Hepatocyte (in vitro differentiated cells): ENCODE results near the gene CLEC16A. TPM values are rescaled to one million over a fixed set of nuclear protein-coding genes. Genes with fewer than 3 reads are reported as not detected.

Source experiments
- DNase-seq: peaks from one replicate; pipeline ENCODE4 v3.0.0-alpha.2; 2016; ENCODE audit warnings: low spot score
- H2AFZ ChIP-seq: fragments of 200-600 bp; sonication (generic); 2 replicates; pipeline ENCODE4 v1.6.0; 2016; ENCODE audit warnings: antibody characterized with exemption, mild to moderate bottlenecking
- H3K27ac ChIP-seq: fragments of 200-600 bp; sonication (generic); 2 replicates; pipeline ENCODE4 v1.5.1; 2016; ENCODE audit warnings: mild to moderate bottlenecking
- H3K27me3 ChIP-seq: fragments of 200-600 bp; sonication (generic); 2 replicates; pipeline ENCODE4 v1.6.1; 2016
- H3K36me3 ChIP-seq: fragments of 200-600 bp; sonication (generic); replicated peaks from 2 replicates; pipeline ENCODE4 v1.5.1; 2016; ENCODE audit warnings: low read depth; ENCODE audit not compliant: insufficient read depth
- H3K4me1 ChIP-seq: fragments of 200-600 bp; sonication (generic); 2 replicates; pipeline ENCODE4 v1.5.1; 2016; ENCODE audit warnings: mild to moderate bottlenecking, moderate library complexity; ENCODE audit not compliant: insufficient read depth
- H3K4me2 ChIP-seq: fragments of 200-600 bp; sonication (generic); 2 replicates; pipeline ENCODE4 v1.6.0; 2016
- H3K4me3 ChIP-seq: fragments of 200-600 bp; sonication (generic); 2 replicates; pipeline ENCODE4 v1.5.1; 2016; ENCODE audit warnings: mild to moderate bottlenecking
- H3K79me2 ChIP-seq: fragments of 200-600 bp; sonication (generic); 2 replicates; pipeline ENCODE4 v1.6.0; 2017; ENCODE audit warnings: mild to moderate bottlenecking
- H3K9me2 ChIP-seq: fragments of 200-600 bp; sonication (generic); replicated peaks from 2 replicates; pipeline ENCODE4 v1.6.0; 2017; ENCODE audit warnings: mild to moderate bottlenecking; ENCODE audit not compliant: insufficient read depth
- H3K9me3 ChIP-seq: fragments of 200-600 bp; sonication (generic); 2 replicates; pipeline ENCODE4 v1.5.1; 2016; ENCODE audit warnings: low read depth, mild to moderate bottlenecking
- H4K20me1 ChIP-seq: fragments of 200-600 bp; sonication (generic); 2 replicates; pipeline ENCODE4 v1.6.0; 2016; ENCODE audit warnings: mild to moderate bottlenecking; ENCODE audit not compliant: insufficient read depth, poor library complexity, severe bottlenecking
- EZH2 ChIP-seq: fragments of 200-600 bp; sonication (generic); IDR thresholded peaks from 2 replicates; pipeline ENCODE4 v1.6.1; 2016; ENCODE audit warnings: antibody characterized with exemption, mild to moderate bottlenecking, borderline replicate concordance
- EZH2phosphoT487 ChIP-seq: fragments of 200-600 bp; sonication (generic); IDR thresholded peaks from one replicate; pipeline ENCODE4 v1.6.1; 2018; ENCODE audit warnings: antibody characterized with exemption, mild to moderate bottlenecking, low read depth, moderate library complexity; ENCODE audit not compliant: unreplicated experiment, severe bottlenecking
- WGBS: methylation state at CpG from one replicate; pipeline ENCODE4 v1.1.6; 2016; ENCODE audit warnings: low lambda C conversion rate; ENCODE audit errors: missing lambda C conversion rate; 5-methylcytosine and 5-hydroxymethylcytosine counted together
- polyA plus RNA-seq: library from polyadenylated mRNA; unstranded; fragments of >200 nt; fragmentation: Nextera tagmentation; extraction: Ambion mirVana; gene quantifications from 2 replicates; pipeline ENCODE4 v1.2.1, GENCODE V29; 2016
- total RNA-seq: library from RNA; depleted of rRNA; stranded (reverse); fragments of >200 nt; gene quantifications from 2 replicates; pipeline ENCODE4 v1.2.3, GENCODE V29; 2014
- TF ChIP-seq, protein P1 (sequence below): fragments of 200-600 bp; sonication (generic); IDR thresholded peaks from 2 replicates; pipeline ENCODE4 v1.5.1; 2016; ENCODE audit warnings: antibody characterized with exemption, mild to moderate bottlenecking; ENCODE audit not compliant: poor library complexity

The CLEC16A gene
- total and polyA plus RNA-seq, 2 experiments from 2014 or later = 22.3 to 22.6 TPM

- Histone ChIP-seq H2AFZ (no peak overlapping the region), H3K9me3 (no peaks in the 10 kb centered on the region), H3K27me3 (no peaks in the 10 kb centered on the region), H3K79me2 (no peaks in the 10 kb centered on the region), H4K20me1 (no peaks in the 10 kb centered on the region), H3K4me1 (peaks cover 58% of the 10 kb centered on the region), H3K36me3 (no peaks in the 10 kb centered on the region), H3K9me2 (no peaks in the 10 kb centered on the region), H3K4me3 (no peak overlapping the region), H3K27ac (peak overlapping the region; percentile 75), H3K4me2 (peak overlapping the region; percentile 49)
- 76% methylated on average over 10 of the region's 10 CpGs for WGBS
- TF ChIP-seq, protein P1, sequence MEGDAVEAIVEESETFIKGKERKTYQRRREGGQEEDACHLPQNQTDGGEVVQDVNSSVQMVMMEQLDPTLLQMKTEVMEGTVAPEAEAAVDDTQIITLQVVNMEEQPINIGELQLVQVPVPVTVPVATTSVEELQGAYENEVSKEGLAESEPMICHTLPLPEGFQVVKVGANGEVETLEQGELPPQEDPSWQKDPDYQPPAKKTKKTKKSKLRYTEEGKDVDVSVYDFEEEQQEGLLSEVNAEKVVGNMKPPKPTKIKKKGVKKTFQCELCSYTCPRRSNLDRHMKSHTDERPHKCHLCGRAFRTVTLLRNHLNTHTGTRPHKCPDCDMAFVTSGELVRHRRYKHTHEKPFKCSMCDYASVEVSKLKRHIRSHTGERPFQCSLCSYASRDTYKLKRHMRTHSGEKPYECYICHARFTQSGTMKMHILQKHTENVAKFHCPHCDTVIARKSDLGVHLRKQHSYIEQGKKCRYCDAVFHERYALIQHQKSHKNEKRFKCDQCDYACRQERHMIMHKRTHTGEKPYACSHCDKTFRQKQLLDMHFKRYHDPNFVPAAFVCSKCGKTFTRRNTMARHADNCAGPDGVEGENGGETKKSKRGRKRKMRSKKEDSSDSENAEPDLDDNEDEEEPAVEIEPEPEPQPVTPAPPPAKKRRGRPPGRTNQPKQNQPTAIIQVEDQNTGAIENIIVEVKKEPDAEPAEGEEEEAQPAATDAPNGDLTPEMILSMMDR = no peak
- no peak for TF ChIP-seq EZH2
- no peak for TF ChIP-seq EZH2phosphoT487
- no peak for DNase-seq
Observed at GRCh38 chr16:11080327-11080967, 136.1 kb downstream of the CLEC16A start.

DNA sequence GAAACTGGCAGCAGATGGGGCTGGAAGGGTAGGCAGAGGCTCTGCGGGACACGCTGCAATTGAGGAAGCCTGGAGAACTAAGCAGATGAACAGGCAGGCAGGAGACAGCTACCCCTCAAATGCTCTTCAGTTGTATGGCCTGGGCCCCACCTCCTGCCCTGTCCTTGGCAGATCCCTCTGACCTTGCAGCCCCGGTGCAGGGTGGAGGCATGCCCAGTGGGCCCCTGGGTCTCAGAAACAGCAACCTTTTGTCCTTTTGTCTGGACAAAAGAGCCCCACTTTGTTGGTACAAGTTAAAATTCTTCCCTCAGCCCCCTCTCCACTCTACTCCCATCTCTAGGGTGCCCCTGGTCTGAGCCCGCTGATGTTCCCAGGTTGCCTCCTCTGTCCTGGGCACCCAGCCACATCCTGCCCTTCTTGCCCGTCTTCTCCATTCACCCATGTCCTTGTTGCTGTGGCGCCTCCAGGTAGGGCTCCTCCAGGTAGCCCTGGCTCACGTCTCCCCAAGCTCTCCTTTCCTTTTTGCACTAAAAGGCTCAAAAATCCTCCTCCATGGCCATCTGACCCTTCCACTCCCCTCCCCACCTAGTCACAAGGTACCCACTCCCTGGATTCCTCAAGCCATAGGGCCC lies 136.8 kb downstream of the CLEC16A start:
- no peaks in the 10 kb centered on the region for H3K9me3 ChIP-seq
- 97% methylated on average over 7 of the region's 7 CpGs for WGBS
- no peaks in the 10 kb centered on the region for H3K79me2 ChIP-seq
- H3K9me2 ChIP-seq = no peaks in the 10 kb centered on the region
- no peak overlapping the region for H2AFZ ChIP-seq
- no peak overlapping the region for H3K4me2 ChIP-seq
- H3K36me3 ChIP-seq = no peaks in the 10 kb centered on the region
- H3K4me1 ChIP-seq = peaks cover 53% of the 10 kb centered on the region
- no peak overlapping the region for H3K4me3 ChIP-seq
- no peaks in the 10 kb centered on the region for H3K27me3 ChIP-seq
- peak overlapping the region; percentile 75 for H3K27ac ChIP-seq
- no peak for DNase-seq
- H4K20me1 ChIP-seq = no peaks in the 10 kb centered on the region
- TF ChIP-seq EZH2 (no peak), EZH2phosphoT487 (no peak)
- TF ChIP-seq, protein P1 = no peak

DNA sequence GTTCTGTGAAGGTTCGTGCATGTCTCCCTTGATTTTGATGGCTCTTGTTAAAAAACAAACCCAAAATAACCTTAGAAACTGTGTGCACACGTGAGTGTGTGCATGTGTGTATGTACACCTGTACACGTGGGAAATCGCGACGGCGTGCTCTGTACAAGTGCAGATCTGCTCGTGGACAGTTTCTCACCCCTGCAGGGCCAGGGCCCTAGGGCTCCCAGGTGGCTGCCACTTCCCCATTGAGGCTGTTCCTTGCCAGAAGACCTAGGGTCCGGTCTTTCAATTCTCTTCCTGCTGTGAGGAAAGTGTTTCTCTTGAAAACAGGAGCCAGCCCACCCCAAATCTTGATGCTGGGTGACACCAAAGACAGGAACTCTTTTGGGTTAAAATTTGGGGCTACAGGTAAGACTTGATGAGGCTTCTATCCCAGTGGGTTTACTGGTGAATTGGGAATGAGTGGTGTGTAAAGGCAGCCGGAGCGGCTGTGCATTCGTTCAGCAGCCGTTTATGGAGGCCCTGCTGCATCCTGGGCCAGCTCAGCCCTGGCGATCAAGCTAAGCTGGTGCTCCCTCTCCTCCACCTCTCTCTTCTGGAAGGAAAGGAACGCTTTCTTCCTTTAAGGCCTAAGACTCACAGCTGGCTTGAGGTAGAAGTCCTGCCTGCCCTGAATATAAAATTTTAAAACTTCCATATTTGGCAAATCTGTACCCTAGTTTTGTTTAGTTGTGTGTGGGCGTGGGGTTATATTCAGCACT lies 137.9 kb downstream of the CLEC16A start:
- DNase-seq = no peak
- Histone ChIP-seq H3K36me3 (no peaks in the 10 kb centered on the region), H4K20me1 (no peaks in the 10 kb centered on the region), H3K4me3 (no peak overlapping the region), H3K27ac (no peak overlapping the region), H2AFZ (no peak overlapping the region), H3K9me3 (no peaks in the 10 kb centered on the region), H3K4me1 (peaks cover 49% of the 10 kb centered on the region), H3K9me2 (no peaks in the 10 kb centered on the region), H3K79me2 (no peaks in the 10 kb centered on the region), H3K27me3 (no peaks in the 10 kb centered on the region), H3K4me2 (no peak overlapping the region)
- 94% methylated on average over 16 of the region's 16 CpGs for WGBS
- TF ChIP-seq EZH2 = no peak
- TF ChIP-seq, protein P1 = no peak
- TF ChIP-seq EZH2phosphoT487 = no peak
